K562 (cell line): ENCODE data around the gene PFAS. TPM values are rescaled to one million over a fixed set of nuclear protein-coding genes. Genes with fewer than 3 reads are reported as not detected.
A peak's percentile ranks its signal among the peaks of the same experiment; 100 is the strongest.

Experiments used
- ARID4B ChIP-seq: sonication (generic); formaldehyde crosslinking; IDR thresholded peaks from 2 replicates; pipeline ENCODE4 v1.8.0; 2022; ENCODE audit warnings: mild to moderate bottlenecking, missing genetic modification reagents
- C11orf30 ChIP-seq: fragments of 450-650 bp; IDR thresholded peaks from 2 replicates; pipeline ENCODE4 v1.6.1; 2016; ENCODE audit warnings: low read depth, mild to moderate bottlenecking
- FIP1L1 ChIP-seq: fragments of 200-400 bp; formaldehyde crosslinking; IDR thresholded peaks from 2 replicates; pipeline ENCODE4 v1.6.1; 2018; ENCODE audit warnings: mild to moderate bottlenecking, low read depth, low read length; ENCODE audit not compliant: poor library complexity, severe bottlenecking
- HDAC1 ChIP-seq, 2 experiments: fragments of 450-650 bp; IDR thresholded peaks; 2 replicates each; pipeline ENCODE4 v1.6.1; 2016 to 2017; ENCODE audit warnings: inconsistent platforms in 1 of 2, mild to moderate bottlenecking in 1 of 2, moderate library complexity in 1 of 2
- KHSRP ChIP-seq: fragments of 450-650 bp; IDR thresholded peaks from 2 replicates; pipeline ENCODE4 v1.6.1; 2017
- POLR2A ChIP-seq: fragments of 450-650 bp; conservative IDR thresholded peaks from 2 replicates; pipeline ENCODE4 v1.6.1; 2016
- TRIM24 ChIP-seq, 2 experiments: fragments of 450-650 bp; IDR thresholded peaks; 2 replicates each; pipeline ENCODE4 v1.6.1; 2016
- USF1 ChIP-seq: sonication (generic); formaldehyde crosslinking; IDR thresholded peaks from 2 replicates; pipeline ENCODE4 v1.9.0; 2022; ENCODE audit warnings: mild to moderate bottlenecking, missing genetic modification reagents
- ZNF592 ChIP-seq: fragments of 450-650 bp; IDR thresholded peaks from 2 replicates; pipeline ENCODE4 v1.6.1; 2017; ENCODE audit warnings: antibody characterized with exemption, mild to moderate bottlenecking
- polyA plus RNA-seq, 8 experiments: library from polyadenylated mRNA; depleted of rRNA in 4 of 8; stranded (reverse) in 5 of 8; unstranded in 3 of 8; fragments of >200 nt; fragmentation: Nextera tagmentation in 2 of 8; fragmentation: Illumina TruSeq in 1 of 8; extraction: Ambion mirVana in 2 of 8; extraction: Trizol in 1 of 8; gene quantifications; 2 replicates each; pipeline versions ENCODE4 v1.2.1 to v1.2.3, GENCODE V29; 2011 to 2014; ENCODE audit warnings: inconsistent platforms in 1 of 8, missing spikeins in 1 of 8
- total RNA-seq, 7 experiments: library from RNA; depleted of rRNA in 6 of 7; stranded (reverse); fragments of >200 nt in 6 of 7; fragmentation: Illumina TruSeq in 2 of 7; extraction: Trizol in 2 of 7; gene quantifications; 2 replicates each; pipeline versions ENCODE4 v1.2.1 to v1.2.3, GENCODE V29; 2011 to 2021; ENCODE audit warnings: low replicate concordance in 1 of 7
- TF ChIP-seq, protein P1 (sequence below), 2 experiments: IDR thresholded peaks; 2 replicates each; pipeline ENCODE4 v1.6.1; 2011; ENCODE audit warnings: borderline replicate concordance in 1 of 2, control low read depth in 1 of 2, low read depth in 1 of 2, low read length in 1 of 2, mild to moderate bottlenecking in 1 of 2, mixed read lengths in 1 of 2, moderate library complexity in 1 of 2; ENCODE audit not compliant: insufficient read depth in 1 of 2, insufficient read length in 1 of 2, poor library complexity in 1 of 2, severe bottlenecking in 1 of 2; ENCODE audit errors: extremely low read depth in 1 of 2
- TF ChIP-seq, protein P2 (sequence below): sonication (generic); formaldehyde crosslinking; IDR thresholded peaks from 2 replicates; pipeline ENCODE4 v1.8.0; 2023; ENCODE audit warnings: mild to moderate bottlenecking, missing genetic modification reagents

PFAS gene
- total and polyA plus RNA-seq, 9 of the 15 experiments (the other 6 are each of a cell fraction or from before 2014, with no cell fraction given) = 11.6 to 131 (median 43.9) TPM

- peak; percentile 93 for TF ChIP-seq ARID4B
- TF ChIP-seq ZNF592 = no peak
- TF ChIP-seq FIP1L1 = no peak
- TF ChIP-seq, protein P1, sequence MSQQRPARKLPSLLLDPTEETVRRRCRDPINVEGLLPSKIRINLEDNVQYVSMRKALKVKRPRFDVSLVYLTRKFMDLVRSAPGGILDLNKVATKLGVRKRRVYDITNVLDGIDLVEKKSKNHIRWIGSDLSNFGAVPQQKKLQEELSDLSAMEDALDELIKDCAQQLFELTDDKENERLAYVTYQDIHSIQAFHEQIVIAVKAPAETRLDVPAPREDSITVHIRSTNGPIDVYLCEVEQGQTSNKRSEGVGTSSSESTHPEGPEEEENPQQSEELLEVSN (IDR thresholded peaks at IDR 0.05; ENCODE audit: borderline replicate concordance in 1 of 2, extremely low read depth in 1 of 2, insufficient read depth in 1 of 2, insufficient read length in 1 of 2, low read depth in 1 of 2, low read length in 1 of 2, poor library complexity in 1 of 2, severe bottlenecking in 1 of 2) = peak; percentile 34 to 62
- TF ChIP-seq, protein P2, sequence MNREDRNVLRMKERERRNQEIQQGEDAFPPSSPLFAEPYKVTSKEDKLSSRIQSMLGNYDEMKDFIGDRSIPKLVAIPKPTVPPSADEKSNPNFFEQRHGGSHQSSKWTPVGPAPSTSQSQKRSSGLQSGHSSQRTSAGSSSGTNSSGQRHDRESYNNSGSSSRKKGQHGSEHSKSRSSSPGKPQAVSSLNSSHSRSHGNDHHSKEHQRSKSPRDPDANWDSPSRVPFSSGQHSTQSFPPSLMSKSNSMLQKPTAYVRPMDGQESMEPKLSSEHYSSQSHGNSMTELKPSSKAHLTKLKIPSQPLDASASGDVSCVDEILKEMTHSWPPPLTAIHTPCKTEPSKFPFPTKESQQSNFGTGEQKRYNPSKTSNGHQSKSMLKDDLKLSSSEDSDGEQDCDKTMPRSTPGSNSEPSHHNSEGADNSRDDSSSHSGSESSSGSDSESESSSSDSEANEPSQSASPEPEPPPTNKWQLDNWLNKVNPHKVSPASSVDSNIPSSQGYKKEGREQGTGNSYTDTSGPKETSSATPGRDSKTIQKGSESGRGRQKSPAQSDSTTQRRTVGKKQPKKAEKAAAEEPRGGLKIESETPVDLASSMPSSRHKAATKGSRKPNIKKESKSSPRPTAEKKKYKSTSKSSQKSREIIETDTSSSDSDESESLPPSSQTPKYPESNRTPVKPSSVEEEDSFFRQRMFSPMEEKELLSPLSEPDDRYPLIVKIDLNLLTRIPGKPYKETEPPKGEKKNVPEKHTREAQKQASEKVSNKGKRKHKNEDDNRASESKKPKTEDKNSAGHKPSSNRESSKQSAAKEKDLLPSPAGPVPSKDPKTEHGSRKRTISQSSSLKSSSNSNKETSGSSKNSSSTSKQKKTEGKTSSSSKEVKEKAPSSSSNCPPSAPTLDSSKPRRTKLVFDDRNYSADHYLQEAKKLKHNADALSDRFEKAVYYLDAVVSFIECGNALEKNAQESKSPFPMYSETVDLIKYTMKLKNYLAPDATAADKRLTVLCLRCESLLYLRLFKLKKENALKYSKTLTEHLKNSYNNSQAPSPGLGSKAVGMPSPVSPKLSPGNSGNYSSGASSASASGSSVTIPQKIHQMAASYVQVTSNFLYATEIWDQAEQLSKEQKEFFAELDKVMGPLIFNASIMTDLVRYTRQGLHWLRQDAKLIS (CRISPR knock-in tag) = no peak; the same call in 1 of the 2 replicates
- TF ChIP-seq POLR2A = peak; percentile 80
- TF ChIP-seq TRIM24 (IDR thresholded peaks at IDR 0.05) = no peak
- peak; percentile 30; the same call in 1 of the 2 replicates for TF ChIP-seq USF1
- TF ChIP-seq HDAC1 (IDR thresholded peaks at IDR 0.05) = peak in 1 of 2 experiments; percentile 98; a peak in 2 of 4 replicates
- TF ChIP-seq KHSRP = 0 out of 2 replicates have a peak, but pooled peaks have one; percentile 42
- TF ChIP-seq C11orf30 = peak; percentile 91
Observed at GRCh38 chr17:8248751-8249607, at the start of gene PFAS (continued).
